ENCODE measurements around the gene EPHA8.
A peak's percentile ranks its signal among the peaks of the same experiment; 100 is the strongest.

The EPHA8 gene

DNA sequence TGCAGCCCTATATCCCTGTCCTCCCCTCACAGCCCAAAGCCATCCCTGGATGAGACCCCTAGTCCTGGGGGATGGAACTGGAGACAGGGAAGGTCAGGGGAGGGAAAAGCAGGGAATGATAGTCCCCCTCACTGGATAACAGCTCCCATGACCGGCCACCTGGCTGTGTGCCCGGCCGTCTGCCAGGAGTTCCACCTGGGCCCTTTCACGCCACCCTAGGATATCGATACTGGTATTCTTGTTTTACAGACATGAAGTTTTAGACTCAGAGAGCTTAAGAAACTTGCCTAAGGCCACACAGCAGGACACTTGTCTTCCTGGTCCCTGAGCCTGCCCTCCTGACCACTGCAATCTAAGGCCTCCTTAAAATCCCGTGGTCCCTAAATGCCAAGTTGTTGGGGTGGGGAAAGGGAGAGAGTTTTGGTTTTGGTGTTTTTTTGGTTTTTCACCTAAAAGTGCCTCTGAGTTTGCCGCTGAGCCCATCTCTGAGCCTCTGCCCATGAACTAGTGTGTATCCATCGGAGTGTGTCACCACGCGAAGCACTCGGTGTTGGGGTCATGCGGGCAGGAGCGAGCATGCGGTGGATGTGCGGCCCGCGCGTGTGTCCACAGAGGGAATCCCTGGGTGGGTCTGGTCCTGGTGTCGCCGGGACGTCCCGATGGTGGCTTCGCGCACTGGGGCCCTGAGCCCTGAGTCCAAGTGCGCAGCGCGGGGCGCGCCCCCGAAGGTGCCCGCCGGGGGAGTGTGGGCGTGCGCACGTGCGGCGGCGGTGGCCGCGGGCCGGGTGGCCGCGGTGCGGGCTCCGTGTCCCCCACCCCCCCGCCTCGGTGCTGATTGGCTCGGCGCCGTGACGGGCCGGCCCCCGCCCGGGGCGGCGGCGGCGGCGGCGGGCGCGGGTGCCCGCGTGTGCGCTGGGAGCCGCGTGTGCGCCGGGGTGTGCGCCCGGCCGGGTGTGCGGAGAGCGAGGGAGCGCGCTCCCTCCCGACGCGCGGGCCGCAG lies at the start of gene EPHA8:
TSS of gene EPHA8 (plus strand) at position 906 of the 1,000 bp plus-strand sequence. CDS start 147 bp downstream, outside the sequence.
- no peak for DNase-seq

GRCh38 chr1:22516906-22517571 lies 46.2 kb upstream of the EPHA8 start:
- DNase-seq: no peak

DNA sequence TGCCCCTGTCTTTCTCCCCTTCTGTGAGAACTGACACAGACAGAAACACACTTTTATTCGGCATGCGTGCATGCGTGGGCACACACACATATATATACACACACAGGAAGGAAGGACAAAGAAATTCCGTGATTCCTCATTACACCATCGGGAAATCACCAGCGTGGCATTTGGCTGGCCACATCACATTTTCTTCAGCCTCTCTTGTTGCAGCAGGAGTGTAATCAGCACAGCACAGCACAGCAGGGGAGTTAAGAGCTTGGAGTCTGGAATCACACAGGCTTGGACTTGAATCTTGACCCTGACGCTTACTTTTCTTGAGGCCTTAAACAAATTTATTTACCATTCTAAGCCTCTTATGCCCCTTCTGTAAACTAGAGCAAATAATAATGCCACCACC lies 45.3 kb upstream of the EPHA8 start:
- DNase-seq: no peak

DNA sequence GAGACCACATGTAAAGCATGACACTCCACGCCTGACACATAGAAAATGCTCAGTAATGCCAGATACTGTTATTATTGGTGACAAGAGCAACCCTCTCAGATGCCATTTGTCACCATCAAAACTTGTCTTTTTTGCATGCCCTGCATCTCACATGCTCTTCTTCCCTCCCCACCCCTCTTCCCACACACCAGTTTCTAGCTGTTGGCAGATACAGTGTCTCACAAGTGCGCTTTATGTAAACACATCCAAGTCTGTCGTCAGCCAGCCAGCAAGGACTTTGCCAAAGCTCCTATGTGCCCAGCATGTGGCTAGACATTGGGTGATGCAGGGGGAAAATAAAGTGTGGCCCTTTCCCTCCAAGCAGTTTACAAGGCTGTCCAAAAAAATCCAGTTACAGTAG lies 44.9 kb upstream of the EPHA8 start:
- peak; percentile 60 for DNase-seq

GRCh38 chr1:22520871-22521270 lies 42.4 kb upstream of the EPHA8 start:
- DNase-seq: no peak

DNA sequence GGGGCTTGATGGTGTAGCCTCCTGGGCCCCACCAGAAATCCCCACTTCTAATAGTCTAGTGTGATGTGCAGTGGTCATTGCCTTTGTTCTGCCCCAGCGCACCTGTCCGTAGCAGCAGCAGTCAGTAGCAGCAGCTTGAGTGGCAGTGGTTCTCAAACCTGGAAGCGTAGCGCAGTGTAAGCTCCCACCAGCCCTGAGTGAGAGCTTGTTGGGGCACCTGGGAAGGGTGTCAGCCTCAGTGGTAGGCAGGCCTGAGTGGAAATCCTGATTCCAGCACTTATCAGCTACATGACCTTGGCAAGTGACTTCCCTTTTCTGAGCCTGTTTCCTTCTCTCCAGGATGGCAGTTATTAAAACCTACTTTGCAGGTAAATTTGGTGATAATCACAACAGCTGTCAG lies 41.6 kb upstream of the EPHA8 start:
- no peak for DNase-seq

- DNase-seq: no peak
These were observed 41.0 kb upstream of the EPHA8 start for GRCh38 chr1:22522221-22522743.

DNA sequence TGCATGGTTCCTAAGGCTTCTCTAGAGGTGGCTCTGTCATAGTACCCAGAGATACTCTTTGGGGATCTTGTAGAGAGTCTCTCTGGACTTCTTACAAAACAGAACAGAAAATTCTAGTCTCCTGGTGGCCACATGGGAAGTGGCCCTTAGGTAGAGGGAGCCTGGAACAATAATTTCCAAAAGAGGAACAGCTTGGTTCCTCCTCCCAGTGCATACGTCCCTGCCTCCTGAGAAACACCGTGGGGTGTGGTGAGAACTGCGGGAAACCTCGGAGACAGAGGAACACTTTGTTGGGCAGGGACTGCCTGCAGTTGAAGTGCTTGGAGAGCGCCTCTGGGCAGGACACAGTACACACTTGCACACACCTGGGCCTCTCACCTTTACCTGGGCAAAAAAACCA lies 38.8 kb upstream of the EPHA8 start:
- DNase-seq: no peak

GRCh38 chr1:22525211-22525610 lies 38.1 kb upstream of the EPHA8 start:
- no peak for DNase-seq

- no peak for DNase-seq
These were observed 37.6 kb upstream of the EPHA8 start for GRCh38 chr1:22525646-22526045.

- DNase-seq: no peak
These were observed 37.2 kb upstream of the EPHA8 start for GRCh38 chr1:22526098-22526497.

- DNase-seq: no peak
These were observed 36.6 kb upstream of the EPHA8 start for GRCh38 chr1:22526677-22527076.

DNA sequence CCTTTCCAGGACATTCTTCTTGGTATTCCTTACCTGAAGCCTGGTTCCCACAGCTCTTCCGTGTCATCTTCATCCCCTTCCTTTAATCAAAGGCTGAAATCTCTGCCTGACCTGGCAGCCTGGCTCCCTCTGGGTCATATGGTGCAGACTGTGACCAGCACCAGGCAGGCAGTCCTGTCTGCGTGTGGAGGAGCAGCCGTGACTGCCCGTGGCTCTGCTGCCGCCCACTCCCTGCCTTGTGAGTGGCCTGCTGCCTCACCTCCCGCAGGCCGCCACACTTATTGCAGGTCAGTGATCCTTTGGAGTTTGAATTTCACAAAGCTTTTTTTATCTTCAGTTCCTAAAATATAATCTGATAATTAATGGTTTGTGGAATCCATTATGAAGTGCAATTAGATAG lies 36.2 kb upstream of the EPHA8 start:
- no peak for DNase-seq

DNA sequence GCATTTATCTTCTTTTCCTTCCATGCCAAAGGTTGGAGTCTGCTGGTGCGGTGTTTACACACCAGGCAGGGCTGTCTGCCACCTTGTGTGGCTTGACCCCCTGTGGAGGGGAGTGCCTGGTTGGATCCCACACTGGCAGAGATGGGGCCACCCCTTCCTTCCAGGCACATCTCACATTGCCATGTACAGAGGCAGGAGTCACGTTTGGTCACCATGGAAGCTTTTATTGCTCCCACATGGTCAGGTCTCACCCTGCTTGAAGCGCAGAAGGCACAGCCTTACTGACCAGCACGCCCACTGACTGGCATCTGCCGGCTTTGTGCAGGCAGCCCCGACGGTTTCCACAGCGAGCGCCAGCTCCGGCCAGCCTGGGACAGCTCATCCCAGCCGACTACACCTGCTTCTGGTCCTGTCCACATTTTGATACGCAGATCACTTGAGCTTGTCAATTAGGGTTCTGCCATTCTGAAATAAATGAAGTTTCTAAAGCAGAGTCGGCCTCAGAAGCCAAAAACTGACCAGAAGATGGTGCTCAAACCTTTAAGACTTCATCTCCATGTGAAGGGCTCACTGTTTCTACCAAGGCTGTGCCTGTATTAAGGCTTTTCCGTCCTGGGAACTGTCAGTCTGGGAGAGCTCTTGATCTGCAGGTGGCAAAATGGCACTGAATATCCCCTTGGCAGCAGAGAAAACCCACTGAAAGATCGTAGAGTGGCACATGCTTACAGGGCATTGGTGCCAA lies 35.6 kb upstream of the EPHA8 start:
- DNase-seq: no peak

DNA sequence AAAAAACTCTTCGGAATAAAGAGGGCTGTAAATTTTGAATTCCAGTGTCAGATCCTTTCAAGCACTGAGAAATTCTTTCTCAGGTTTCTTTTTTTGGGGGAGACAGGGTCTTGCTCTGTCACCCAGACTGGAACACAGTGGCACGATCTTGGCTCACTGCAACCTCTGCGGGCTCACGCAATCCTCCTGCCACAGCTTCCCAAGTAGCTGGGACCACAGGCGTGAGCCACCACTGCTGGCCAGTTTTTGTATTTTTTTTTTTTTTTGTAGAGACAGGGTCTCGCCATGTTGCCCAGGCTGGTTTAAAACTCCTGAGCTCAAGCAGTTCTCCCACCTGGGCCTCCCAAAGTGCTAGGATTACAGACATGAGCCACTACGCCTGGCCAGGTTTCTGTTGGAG lies 34.8 kb upstream of the EPHA8 start:
- no peak for DNase-seq

- no peak for DNase-seq
These were observed 33.2 kb upstream of the EPHA8 start for GRCh38 chr1:22529901-22530621.

- DNase-seq: no peak
These were observed 32.6 kb upstream of the EPHA8 start for GRCh38 chr1:22530715-22531114.

DNA sequence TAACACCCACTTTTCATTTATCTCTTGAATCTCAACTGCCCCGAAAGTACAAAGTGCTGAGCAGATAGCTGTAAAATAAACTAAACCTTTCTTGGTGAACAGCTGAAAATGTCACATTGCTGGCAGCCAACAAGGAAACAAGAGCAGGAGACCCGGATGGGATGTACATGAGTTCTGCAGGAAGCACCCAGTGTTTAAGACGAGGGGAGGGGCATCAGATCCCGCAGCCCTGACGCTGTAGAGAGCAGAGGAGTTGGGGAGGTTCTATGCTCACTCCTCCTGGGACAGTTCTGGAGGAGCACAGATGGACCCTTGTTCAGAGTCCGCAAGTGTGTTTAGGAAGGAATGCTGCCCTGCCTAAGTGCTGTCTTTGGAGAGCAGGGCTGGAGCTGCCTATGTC lies 32.0 kb upstream of the EPHA8 start:
- DNase-seq: no peak

- DNase-seq: no peak
These were observed 29.9 kb upstream of the EPHA8 start for GRCh38 chr1:22533244-22533895.

DNA sequence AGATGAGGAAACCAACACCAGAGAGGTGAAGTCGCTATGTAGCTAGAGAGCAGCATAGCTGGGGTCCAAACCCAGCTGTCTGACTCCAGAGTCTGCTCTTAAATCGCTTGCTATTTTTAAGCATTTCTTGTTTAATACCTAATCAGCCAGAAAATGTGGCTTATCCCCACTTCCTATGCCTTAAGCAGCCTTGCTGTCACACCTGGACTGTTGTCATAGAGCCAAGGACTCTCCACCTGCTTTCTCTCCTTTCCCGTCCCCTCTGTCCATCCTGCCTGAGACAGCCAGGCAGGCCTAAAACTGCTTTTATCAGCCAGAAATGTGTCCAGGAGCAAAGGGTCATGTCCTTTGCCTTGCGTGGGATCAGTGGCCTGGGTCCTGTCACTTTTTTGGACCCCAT lies 28.3 kb upstream of the EPHA8 start:
- peak; percentile 11 for DNase-seq

DNA sequence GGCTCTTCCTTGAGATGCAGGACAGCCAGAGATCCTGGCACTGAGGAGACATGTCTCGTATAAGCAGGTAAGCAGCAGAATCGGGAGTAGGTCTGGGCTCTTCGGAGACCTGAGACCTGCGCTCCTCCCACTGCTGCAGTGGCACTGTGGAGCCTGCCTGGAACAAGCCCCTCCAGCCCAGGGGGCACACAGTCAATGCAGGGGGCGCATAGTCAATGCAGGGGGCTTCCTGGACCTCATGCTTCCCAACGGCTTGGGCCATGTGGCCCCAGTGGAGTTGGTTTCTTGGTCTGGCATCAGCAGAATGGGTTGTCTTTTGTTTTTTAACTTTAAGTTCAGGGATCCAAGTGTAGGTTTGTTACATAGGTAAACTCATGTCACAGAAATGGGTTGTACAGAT lies 27.9 kb upstream of the EPHA8 start:
- DNase-seq: no peak

DNA sequence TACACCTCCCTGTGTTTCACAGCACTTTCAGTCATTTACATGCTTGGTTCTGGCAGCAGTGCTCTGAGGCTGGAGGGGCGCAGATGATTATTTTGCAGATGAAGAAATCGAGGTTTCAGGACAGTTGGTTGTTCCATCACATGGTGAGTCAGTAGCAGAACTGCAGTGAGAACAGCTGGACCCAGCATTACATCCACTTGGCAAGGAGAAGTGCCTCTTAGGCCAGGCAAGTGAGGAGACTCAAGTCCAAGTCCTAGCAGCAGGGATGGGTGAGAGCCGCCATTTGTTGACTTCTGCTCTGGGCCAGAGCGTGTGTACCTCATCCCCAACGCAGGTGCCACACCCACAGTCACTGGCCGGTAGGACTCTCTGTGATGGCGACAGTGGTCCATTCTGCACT lies 26.8 kb upstream of the EPHA8 start:
- no peak for DNase-seq
